Measurements from ENCODE around the gene IFRD2.

Gene IFRD2

DNA sequence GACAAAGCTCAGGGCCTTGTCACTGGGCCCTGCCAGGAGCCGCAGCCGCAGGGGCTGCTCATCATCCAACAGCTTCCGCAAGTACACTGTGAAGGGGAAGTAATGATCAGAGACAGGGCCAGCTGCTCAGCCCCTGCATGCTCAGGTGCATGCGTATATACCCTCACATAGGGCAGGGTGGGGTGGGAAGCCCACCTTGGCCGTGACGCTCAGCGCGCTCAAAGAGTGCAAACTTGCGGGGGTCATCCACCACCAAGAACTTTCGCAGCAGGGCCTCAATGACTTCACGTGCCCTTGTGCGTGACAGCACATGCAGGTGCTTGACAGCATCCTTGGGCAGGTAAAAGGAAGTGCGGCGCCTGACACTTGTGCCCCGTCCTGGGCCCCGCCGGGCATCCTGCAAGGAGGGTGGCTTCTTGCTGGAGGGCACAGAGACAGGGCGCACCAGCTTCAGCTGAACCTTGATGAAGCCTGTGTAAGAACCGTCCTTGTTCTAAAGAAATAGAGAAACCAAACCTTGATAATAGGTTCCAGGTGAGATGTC, 39.2 kb upstream of the IFRD2 start:
- TF ChIP-seq MYC (IDR thresholded peaks at IDR 0.05; ENCODE audit: low read depth, low read length) (no peak), POLR2A (IDR thresholded peaks at IDR 0.05; ENCODE audit: extremely low read depth, insufficient read length) (no peak)
- TF ChIP-seq, protein P1, sequence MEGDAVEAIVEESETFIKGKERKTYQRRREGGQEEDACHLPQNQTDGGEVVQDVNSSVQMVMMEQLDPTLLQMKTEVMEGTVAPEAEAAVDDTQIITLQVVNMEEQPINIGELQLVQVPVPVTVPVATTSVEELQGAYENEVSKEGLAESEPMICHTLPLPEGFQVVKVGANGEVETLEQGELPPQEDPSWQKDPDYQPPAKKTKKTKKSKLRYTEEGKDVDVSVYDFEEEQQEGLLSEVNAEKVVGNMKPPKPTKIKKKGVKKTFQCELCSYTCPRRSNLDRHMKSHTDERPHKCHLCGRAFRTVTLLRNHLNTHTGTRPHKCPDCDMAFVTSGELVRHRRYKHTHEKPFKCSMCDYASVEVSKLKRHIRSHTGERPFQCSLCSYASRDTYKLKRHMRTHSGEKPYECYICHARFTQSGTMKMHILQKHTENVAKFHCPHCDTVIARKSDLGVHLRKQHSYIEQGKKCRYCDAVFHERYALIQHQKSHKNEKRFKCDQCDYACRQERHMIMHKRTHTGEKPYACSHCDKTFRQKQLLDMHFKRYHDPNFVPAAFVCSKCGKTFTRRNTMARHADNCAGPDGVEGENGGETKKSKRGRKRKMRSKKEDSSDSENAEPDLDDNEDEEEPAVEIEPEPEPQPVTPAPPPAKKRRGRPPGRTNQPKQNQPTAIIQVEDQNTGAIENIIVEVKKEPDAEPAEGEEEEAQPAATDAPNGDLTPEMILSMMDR (IDR thresholded peaks at IDR 0.05; ENCODE audit: low read depth, low read length): no peak
- TF ChIP-seq, protein P2, sequence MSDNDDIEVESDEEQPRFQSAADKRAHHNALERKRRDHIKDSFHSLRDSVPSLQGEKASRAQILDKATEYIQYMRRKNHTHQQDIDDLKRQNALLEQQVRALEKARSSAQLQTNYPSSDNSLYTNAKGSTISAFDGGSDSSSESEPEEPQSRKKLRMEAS (IDR thresholded peaks at IDR 0.05; ENCODE audit: low read depth, low read length): no peak
- H3K4me3 ChIP-seq (ENCODE audit: low read depth, low read length): no peak overlapping the region
- no peak for DNase-seq (ENCODE audit: low read depth)

DNA sequence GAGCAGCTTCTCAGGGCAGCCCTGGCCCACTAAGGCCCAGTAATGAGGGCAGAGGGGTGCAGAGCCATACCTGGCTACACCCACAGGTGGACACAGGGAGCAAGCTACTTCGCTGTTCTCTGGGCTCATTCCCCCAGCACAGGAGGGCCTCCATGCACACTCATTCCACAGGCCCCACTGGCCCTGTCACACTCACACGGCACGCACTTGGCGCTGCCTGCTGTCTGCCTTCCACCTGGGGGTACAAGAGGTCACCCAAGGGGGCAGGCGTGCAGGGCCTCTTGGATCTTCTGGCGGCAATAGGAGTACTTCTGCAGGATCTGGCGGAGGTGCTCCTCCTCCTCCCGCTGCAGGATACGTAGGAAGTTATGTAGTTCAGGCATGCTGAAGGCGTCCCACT, 38.1 kb upstream of the IFRD2 start:
- no peak for DNase-seq (ENCODE audit: low read depth)
- TF ChIP-seq POLR2A (IDR thresholded peaks at IDR 0.05; ENCODE audit: extremely low read depth, insufficient read length) (no peak), MYC (IDR thresholded peaks at IDR 0.05; ENCODE audit: low read depth, low read length) (no peak)
- TF ChIP-seq, protein P2 (IDR thresholded peaks at IDR 0.05; ENCODE audit: low read depth, low read length): no peak
- TF ChIP-seq, protein P1 (IDR thresholded peaks at IDR 0.05; ENCODE audit: low read depth, low read length): no peak
- H3K4me3 ChIP-seq (ENCODE audit: low read depth, low read length): no peak overlapping the region

DNA sequence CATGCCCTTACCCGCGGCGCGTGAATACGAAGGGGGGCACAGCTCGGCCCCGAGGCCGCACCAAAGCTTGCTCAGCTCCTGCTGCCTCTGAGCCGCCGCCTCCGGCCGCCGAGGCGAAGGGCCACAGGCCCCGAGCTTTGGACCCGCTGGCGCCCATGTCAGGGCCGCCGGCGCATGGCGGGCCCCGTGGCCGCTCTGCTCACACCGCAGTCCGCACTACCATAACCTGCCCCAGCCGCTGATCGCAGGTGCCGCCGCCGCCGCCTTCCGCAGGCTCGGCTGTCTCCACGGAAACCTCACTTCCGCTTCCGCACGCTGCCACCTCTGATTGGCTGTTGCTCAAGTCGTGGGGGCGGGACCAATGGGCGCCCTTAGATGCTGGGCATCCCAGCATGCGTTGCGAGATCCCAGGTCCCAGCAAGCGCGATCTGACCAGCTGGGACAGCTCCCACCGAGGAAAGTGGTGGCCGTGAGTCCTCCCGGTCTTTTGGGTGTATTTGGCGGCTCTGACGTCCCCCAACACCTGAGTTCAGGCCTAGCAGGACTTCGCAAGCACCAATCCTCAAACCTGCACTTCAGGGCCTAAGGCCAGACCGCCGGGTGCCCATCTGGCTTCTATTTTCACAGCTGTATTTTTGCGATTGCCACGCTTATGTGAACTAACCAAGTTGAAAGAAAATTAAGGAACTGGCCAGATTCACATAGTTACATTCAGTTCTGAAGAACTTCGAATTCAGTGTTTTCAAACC, 35.9 kb upstream of the IFRD2 start, which contains the start of gene TUSC2:
Gene TUSC2 (minus strand): TSS at position 281 of the 749 bp plus-strand sequence. CDS start 124 bp downstream, at position 157.
- peak; percentile 97 for DNase-seq (ENCODE audit: low read depth)
- H3K4me3 ChIP-seq (ENCODE audit: low read depth, low read length): peak within 1 kb of the TSS; percentile 91
- TF ChIP-seq, protein P2 (IDR thresholded peaks at IDR 0.05; ENCODE audit: low read depth, low read length): peak; percentile 56; the same call in 1 of the 2 replicates
- TF ChIP-seq POLR2A (IDR thresholded peaks at IDR 0.05; ENCODE audit: extremely low read depth, insufficient read length): peak; percentile 69
- TF ChIP-seq, protein P1 (IDR thresholded peaks at IDR 0.05; ENCODE audit: low read depth, low read length): no peak

DNA sequence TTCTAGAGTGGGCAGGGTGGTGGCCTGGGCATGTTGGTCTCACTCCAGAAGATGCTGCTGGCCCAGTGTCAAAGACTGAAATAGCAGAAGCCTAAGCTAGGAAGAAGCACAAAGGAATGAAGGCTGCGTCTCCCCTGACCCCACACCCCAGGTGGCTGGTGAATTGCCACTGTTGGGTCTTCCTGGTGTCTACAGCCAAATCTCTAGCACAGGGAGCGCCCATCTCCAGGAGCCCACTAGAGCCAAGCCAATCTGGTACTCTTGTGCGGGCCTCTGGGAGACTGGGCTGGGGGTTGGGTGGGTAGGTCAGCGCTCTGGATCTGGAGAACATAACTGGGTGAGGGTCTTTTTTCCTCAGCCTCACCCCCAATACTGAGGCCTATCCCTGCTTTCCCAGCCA, 34.9 kb upstream of the IFRD2 start:
- TF ChIP-seq POLR2A (IDR thresholded peaks at IDR 0.05; ENCODE audit: extremely low read depth, insufficient read length): no peak
- no peak for TF ChIP-seq MYC (IDR thresholded peaks at IDR 0.05; ENCODE audit: low read depth, low read length)
- TF ChIP-seq, protein P2 (IDR thresholded peaks at IDR 0.05; ENCODE audit: low read depth, low read length): no peak
- TF ChIP-seq, protein P1 (IDR thresholded peaks at IDR 0.05; ENCODE audit: low read depth, low read length): no peak
- no peak for DNase-seq (ENCODE audit: low read depth)
- peak overlapping the region; percentile 91 for H3K4me3 ChIP-seq (ENCODE audit: low read depth, low read length)

DNA sequence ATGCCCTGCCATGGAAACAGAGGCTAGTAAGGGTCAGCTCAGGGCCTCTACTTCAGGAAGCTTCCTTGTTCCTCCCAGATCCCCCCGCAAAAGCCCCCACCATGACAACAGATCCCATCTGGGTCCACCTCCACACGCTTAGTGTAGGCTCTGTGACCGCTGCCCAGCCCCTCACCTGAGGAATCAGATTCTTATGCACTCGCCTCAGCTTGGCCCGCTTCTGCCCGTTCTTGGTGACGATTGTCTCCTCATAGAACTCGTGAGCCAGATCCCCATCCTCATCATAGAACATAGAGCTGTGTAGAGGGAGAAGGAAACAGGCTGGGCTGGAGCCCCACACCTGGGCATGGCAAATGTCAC, 33.9 kb upstream of the IFRD2 start:
- no peak for TF ChIP-seq MYC (IDR thresholded peaks at IDR 0.05; ENCODE audit: low read depth, low read length)
- TF ChIP-seq, protein P1 (IDR thresholded peaks at IDR 0.05; ENCODE audit: low read depth, low read length): no peak
- TF ChIP-seq, protein P2 (IDR thresholded peaks at IDR 0.05; ENCODE audit: low read depth, low read length): no peak
- no peak for TF ChIP-seq POLR2A (IDR thresholded peaks at IDR 0.05; ENCODE audit: extremely low read depth, insufficient read length)
- no peak overlapping the region for H3K4me3 ChIP-seq (ENCODE audit: low read depth, low read length)
- DNase-seq (ENCODE audit: low read depth): no peak
